ENCODE data around the gene ASB4.
"Not testable (repeated sequence)": the region's sequence is repeated elsewhere in the genome, so short reads cannot be mapped to it uniquely, and the experiment has no call there.

ASB4 gene, protein sequence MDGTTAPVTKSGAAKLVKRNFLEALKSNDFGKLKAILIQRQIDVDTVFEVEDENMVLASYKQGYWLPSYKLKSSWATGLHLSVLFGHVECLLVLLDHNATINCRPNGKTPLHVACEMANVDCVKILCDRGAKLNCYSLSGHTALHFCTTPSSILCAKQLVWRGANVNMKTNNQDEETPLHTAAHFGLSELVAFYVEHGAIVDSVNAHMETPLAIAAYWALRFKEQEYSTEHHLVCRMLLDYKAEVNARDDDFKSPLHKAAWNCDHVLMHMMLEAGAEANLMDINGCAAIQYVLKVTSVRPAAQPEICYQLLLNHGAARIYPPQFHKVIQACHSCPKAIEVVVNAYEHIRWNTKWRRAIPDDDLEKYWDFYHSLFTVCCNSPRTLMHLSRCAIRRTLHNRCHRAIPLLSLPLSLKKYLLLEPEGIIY

DNA sequence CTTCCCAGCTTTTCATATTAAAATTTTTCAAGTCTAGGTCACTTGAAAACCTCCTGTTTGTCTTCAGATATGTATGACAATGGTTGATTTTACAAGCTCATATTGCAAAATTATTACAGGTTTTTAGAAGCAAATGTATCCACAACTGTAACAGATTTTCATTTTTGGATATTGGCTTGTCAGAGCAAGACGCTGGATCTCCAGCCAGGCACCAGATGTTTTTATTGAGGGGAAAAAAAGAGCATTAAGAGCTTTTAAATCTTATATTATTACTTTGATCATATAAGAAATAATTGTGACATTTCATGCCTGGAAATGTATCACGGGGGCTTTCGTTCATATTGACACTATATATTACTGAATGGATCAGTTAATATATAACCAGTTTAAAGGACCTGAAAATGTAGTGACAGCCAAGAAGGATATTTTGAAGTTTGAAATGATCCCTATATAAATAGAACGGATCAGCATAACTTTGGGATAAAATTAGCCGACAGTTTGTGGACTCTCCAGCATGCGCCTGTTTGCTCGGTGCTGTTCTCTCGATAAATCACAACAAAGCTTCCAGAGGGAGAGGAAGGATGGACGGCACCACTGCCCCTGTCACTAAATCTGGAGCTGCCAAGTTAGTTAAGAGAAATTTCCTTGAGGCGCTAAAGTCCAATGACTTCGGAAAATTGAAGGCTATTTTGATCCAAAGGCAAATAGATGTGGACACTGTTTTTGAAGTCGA, at the start of gene ASB4:
Gene ASB4, plus strand, starts transcription at position 553 of the 733 bp plus-strand sequence. Its CDS starts 29 bp downstream, at position 582.
- DNase-seq (ENCODE audit: low read depth) = no peak

GRCh38 chr7:95436407-95436806, 49.3 kb upstream of the ASB4 start:
- DNase-seq (ENCODE audit: low read depth) = no peak

GRCh38 chr7:95440394-95441038, 45.2 kb upstream of the ASB4 start:
- DNase-seq (ENCODE audit: low read depth) = no peak

DNA sequence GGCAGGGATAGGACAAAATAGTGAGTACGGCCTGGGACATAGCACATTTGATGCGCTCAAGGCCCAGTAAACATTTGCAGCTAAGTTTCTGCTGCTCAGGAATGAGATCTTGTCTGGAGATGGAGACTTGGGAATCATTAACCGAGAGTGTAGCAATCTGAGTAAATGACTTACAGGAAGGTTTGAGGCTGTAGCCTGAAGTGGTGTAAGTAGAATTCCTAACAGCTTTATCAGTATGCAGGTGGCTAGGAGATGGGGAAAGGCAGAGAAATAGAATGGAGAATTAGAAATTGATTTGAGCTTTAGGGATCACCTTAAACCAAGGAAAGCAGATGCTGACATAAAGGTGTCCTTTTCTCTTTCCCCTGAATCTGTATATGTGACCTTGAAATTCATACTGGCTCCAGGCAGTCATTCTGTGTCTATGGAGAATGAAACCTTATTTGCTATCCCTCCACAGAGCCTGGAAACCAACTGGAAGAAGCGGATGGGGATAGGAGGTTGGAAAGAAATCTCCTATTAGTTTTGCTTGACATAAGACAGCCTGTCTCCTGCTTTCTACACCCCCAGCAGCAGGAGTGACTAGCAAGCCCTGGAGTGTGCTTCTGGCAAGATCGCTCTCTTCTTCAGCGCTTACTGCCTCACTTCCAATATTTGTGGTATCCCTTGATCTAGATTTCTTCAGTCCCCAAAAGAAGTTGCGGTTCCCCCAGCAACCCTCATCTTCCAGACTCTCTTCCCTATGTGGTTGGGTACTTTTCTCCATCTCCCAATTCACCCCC, 44.5 kb upstream of the ASB4 start:
- no peak for DNase-seq (ENCODE audit: low read depth)

- no peak for DNase-seq (ENCODE audit: low read depth)
Measured at GRCh38 chr7:95444796-95445195, 40.9 kb upstream of the ASB4 start.

DNA sequence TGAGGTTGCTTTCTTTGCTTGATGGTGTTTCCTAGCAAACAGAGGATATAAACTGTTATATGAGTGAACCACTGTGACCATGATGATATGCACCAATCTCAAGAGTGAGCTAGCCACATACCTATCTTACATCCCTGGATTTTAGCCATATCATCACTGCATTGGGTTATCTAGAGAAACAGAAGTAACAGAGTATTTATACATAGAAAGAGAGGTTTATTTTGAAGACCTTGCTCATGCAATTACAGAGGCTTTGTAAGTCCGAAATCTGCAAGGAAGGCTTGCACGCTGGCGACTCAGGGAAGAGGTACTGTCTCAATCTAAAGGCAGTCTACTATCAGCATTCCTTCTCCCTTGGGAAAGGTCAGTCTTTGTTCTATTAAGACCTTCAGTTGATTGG, 39.1 kb upstream of the ASB4 start:
- no peak for DNase-seq (ENCODE audit: low read depth)

DNA sequence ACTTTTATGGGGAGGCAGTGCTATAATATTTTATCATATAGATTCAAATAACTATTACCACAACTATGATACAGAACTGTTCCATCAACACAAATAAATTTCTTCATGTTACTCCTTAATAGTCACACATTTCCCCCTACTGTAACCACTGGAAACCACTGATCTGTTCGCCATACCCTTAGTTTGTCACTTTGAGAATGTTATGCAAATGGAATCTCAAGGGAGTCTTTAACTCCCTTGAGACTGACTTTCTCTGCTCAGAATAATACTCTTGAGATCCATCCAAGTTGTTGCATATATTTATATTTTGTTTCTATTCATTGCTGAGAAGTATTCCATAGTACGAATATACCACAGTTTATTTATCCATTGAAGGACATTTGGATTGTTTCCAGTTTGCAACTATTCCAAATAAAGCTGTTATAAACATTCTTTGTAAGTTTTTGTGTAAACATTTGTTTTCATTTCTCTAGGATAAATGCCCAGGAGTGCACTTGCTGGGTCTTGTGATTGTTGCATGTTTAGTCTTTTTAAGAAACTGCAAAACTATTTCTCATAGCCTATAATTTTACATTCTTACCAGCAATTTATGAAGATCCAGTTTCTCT, 31.2 kb upstream of the ASB4 start:
- no peak for DNase-seq (ENCODE audit: low read depth)

DNA sequence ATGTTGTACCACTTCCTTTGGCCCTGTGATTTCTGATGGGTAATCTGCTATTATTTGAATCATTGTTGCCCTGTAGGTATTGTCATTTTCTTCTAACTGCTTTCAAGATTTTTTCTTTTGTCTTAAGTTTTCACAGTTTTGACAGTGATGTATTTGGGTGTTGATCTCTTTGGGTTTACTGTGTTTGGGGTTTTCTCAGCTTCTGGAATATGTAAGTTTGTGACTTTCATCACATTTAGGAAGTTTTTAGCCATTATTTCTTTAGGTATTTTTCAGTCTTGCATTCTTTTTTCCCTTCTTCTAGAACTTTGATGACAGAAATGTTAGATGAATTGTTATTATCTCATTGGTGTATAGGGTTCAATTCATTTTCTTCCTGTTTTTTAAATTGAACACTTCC, 27.8 kb upstream of the ASB4 start:
- DNase-seq (ENCODE audit: low read depth) = no peak

DNA sequence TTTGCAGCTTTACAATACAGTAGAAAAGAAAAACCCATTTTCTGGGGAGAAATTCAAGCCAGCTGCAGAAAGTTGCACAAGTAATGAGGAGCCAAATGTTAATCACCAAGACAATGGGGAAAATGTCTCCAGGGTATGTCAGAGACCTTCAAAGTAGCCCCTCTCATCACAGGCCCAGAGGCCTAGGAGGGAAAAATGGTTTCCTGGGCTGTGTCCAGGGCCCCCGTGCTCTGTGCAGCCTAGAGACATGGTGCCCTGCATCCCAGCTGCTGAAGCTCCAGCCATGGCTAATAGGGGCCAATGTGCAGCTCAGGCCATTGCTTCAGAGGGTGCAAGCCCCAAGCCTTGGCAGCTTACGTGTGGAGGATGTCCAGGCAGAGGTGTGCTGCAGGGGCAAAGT, 25.1 kb upstream of the ASB4 start:
- not testable (repeated sequence) for DNase-seq (ENCODE audit: low read depth)

DNA sequence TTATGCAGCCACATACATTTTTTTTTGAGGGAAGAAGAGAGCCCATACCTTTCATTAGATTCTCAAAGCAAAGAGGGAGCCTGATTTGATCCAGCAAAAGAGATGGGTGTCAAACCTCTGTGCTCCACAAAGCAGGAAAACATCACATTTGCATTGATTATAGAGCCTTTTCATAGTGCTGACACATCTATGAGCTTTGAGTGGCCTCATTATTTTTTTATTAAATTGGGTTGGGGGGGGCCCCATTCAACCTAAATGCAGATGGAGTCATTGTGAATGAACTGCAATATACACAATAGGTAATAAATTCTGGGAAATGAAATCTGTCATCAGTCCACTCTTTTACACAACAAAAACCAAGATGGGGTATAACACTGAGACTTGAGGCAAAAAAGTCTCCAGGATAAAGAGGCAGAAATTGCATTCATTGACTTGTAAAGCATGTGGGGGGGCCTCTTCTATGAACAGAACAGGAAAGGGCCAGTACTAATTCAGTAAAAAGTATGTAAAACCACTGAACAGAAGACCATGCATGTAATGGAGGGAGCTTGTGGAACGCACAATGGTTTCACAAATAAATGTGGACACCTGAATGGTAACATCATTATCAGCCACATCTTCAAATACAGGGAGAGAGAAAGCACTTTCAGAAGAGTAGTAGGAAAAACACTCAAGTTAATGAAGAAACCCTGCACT, 17.7 kb upstream of the ASB4 start:
- no peak for DNase-seq (ENCODE audit: low read depth)

- no peak for DNase-seq (ENCODE audit: low read depth)
Measured at GRCh38 chr7:95469187-95469586, 16.6 kb upstream of the ASB4 start.

DNA sequence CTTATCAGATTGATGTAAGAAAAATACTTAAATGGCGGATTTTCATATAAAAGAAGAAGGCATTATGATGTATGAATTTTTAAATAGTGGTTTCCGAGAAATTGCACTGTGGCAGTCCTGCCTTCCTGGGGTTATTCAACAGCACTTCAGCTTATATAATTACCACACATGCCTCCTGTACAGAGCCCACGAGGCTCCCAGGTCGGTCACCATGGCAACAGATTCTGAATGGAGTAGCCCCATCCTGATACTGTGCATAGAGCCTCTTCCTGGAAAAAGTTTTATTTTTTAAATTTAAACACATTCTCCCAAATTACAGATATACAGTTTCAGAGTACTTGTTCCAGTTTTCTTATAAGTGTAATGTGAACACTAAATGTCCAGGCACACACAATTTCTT, 15.9 kb upstream of the ASB4 start:
- no peak for DNase-seq (ENCODE audit: low read depth)

DNA sequence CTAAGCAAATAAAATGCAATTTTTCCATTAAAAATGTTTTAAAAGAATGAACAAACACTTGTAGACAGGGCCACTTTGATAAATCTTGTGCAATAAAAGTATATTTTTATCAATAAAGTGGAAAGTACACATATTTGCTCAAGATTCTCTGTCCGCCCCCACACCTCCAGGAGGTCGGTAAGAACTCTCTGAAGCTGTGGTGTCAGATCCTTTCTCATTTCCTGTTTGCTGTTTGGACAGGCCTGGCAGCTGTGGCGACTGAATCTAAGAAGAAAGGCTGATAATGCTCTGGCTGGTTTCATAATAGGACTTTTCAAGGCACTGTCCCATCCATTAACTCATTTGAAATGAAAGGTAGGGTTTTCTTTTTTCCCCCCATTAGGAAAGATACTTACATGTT, 15.3 kb upstream of the ASB4 start:
- DNase-seq (ENCODE audit: low read depth) = no peak

DNA sequence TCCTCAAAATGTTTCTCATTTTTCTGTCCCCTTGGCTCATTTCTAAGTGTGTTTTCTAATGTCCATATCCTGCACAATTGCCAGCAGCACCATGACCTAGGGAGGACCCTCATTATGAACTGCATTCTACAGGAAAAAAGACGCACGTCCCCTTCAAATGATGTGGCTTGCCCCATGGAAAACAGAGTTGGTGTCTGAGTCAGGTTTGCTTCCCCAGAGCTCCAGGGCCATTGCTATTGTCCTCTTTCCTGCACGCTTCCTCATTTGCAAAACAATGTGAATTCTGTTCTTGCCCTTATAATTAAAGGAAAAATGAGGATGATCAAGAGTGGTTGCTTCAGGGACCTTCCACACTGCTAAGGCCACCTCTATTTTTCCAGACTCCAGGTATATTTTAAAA, 14.7 kb upstream of the ASB4 start:
- no peak for DNase-seq (ENCODE audit: low read depth)

- DNase-seq (ENCODE audit: low read depth) = no peak
Measured at GRCh38 chr7:95472581-95473161, 13.1 kb upstream of the ASB4 start.

- no peak for DNase-seq (ENCODE audit: low read depth)
Measured at GRCh38 chr7:95473276-95473985, 12.3 kb upstream of the ASB4 start.

GRCh38 chr7:95476072-95476847, 9.5 kb upstream of the ASB4 start:
- no peak for DNase-seq (ENCODE audit: low read depth)

DNA sequence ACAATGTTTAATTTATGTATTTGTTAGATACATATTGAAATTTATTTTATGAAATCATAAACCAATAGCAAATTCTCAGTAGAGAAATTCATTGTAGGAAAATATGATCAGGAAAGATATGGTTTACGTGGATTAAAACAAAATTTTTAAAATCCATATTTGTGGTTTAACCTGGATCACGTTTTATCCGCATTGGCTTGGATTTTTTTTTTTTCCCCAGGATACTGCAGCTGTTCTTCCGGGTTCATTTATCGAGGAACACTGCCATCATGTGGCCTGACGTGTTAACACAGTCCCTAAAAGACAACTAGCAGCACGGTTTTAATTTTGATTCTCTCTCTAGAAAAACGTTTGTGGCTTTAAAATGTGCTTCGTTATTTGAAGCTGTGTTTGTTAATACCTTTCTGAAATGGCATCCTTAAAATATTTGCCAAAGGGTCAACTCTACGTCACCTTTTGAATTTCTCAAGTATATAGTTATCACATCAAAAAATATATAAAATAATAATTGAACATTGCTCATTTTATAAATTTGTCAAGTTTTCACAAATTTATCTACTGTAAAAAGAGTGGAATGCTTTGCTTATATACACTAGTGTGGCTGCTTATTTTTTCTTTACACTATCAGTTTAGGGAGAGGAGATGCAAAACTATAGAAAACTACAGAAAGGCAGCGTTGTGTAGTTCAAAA, 8.7 kb upstream of the ASB4 start:
- peak; percentile 12 for DNase-seq (ENCODE audit: low read depth)

Data from stimulated activated CD8-positive, alpha-beta memory T cell treated with anti-CD3 and anti-CD28 coated beads, Interleukin-15, amount 100 ng/mL, for 1 hour (primary cell).